GM19463 (cell line): Measurements from ENCODE around the gene METRN.
"Not testable (repeated sequence)": the region's sequence is repeated elsewhere in the genome, so short reads cannot be mapped to it uniquely, and the experiment has no call there.

ENCODE experiments used
- ATAC-seq: cut with Tn5 transposase; IDR thresholded peaks from one replicate; pipeline ENCODE4 v1.9.1; 2021; ENCODE audit warnings: mild to moderate bottlenecking, moderate library complexity; ENCODE audit not compliant: unreplicated experiment

Gene METRN

DNA sequence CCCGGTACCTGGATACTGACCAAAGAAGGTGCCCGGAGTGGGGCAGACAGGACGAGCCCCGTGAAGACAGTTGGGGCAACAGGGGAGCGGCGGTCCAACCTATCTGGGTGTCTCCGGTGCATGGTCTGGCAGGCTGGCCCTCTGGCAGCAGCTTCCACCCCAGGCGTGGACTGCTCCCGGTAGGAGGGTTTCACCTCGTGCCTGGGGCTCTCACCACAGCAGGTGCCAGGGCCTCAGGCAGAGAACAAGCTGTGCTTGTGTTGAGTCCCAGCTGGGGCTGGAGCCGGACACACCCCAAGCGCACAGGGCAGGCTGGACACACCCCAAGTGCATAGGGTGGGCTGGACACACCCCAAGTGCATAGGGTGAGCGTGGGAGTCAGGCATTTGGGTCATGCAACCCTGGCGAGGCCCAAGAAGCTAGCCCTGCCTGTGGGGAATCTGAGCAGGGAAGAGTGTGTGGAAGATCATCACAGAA is 7.8 kb upstream of the METRN start:
- no peak for ATAC-seq

- no peak for ATAC-seq
These were observed 6.9 kb upstream of the METRN start for GRCh38 chr16:708019-708418.

GRCh38 chr16:708959-709358 is 6.0 kb upstream of the METRN start:
- no peak for ATAC-seq

DNA sequence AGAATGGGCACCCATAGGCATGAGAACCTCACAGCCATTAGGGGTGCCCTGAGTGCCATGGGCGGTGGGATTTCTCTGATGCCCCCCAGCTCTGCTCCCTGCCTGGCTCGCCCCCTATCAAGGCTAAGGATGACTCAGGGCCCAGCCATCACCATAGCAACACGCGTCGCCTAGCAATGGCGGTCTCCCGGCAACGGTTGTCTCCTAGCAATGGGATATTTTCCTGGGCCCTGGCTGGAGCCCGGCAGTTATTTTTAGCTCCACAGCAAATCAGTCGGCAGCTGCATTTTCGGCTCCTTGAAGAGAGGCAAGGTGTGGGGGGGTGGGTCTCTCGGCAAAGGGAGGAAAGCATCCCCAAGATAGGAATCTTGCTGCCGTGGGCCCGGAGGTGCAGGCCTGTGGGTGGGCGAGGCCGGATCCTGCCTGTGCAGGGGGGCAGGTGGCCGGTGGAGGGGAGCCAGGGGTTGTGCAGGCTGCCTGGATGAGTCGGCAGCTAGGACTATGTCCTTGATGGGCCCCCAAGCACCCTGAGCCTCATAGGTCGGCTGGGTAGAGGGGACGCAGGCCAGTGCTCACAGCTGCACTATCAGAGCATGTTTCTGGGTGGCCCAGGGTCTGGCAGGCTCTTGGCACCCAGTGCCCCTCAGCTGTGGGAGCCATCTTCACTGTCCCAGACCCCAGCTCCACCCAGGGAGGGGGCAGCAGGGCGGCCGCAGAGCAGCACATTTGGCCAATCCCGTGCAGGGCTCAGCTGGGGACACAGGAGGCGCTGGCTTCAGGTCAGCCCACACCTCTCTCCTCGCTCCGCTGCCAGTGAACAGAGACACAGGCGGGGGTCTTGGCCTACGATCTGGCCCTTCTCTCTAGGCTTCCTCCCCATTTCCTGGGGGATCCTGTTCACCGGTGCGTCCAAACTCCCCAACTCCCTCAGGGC is 5.1 kb upstream of the METRN start:
- no peak for ATAC-seq

DNA sequence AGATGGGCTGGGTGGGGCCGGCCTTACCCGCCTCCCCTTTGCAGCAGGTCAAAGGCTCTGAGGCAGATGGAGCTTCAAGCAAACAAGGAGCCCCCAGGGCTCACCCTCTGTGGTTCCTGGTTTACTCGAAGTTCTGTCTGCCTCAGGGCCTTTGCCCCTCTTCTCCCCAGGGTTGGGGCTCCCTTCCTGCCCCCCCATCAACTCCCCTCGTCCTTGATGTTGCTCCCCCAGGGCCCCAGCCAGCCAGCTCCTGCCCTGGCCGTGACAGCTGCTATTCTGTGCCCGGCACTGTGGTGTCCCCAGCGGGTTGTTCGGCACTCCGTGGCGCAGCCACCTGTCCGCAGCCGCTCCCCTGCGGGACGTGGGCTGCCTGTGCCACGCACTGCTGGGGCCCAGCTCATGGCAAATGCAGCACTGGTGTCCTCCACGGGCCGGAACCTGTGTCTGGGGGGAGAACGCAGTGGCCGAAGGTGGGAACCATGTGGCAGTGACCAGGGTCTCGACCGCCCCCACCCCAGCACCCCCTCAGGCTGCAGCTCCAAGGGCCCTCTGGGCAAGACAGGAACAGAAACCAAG is 4.3 kb upstream of the METRN start:
- ATAC-seq = no peak

GRCh38 chr16:711084-711483 is 3.8 kb upstream of the METRN start:
- no peak for ATAC-seq

DNA sequence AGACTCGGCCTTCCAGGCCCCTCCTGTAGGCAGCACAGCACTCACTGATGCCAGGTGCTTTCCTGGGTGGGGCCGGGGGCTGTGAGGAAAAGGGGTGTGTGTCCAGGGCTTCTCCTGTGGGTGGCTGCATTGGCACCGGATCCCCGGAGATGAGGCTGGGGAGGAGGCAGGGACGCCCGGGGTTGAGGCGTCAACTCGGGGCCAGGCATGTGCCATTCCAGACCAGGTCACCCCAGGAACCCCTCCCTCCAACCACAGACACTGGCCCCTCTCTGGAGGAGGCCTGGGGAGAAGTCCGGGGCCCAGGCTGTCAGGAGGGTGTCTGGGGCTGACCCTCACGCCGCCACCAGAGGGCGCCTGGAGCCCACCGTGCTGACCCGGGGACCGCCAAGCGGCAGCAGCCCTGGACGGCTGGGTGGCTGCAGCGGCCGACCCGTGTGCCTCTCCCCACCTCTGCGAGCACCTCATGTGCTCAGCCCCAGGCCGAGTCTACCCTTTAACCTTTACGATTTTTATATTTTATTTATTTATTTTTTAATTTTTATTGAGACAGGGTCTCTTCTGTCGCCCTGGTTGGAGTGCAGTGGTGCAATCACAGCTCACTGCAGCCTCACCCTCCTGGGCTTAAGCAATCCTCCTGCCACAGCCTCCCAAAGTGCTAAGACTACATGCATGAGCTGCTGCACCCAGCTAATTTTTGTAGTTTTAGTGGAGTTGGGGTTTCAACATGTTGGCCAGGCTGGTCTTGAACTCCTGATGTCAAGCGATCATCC is 3.2 kb upstream of the METRN start:
- no peak for ATAC-seq

DNA sequence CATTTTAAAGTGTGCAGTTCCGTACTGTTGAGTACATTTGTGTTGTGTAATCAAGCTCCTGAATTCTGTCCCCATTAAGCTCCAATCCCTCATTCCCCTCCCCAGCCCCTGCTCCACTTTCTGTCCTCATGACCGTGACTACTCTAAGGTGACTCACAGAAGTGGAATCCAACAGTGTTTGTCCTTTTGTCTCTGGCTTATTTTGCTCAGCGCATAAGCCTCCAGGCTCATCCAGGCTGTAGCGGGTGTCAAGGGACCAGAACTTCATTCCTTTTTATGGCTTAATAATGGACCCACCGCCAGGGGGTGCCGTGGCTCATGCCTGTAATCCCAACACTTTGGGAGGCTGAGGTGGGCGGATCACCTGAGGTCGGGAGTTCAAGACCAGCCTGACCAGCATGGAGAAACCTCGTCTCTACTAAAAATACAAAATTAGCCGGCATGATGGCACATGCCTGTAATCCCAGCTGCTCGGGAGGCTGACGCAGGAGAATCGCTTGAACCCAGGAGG is 2.1 kb upstream of the METRN start:
- not testable (repeated sequence) for ATAC-seq

GRCh38 chr16:714079-714478 is 839 bp upstream of the METRN start:
- no peak for ATAC-seq

GRCh38 chr16:715477-716199 is 720 bp downstream of the METRN start:
- ATAC-seq = no peak

- no peak for ATAC-seq
These were observed 1.3 kb downstream of the METRN start for GRCh38 chr16:716200-716568.

- no peak for ATAC-seq
These were observed 1.9 kb downstream of the METRN start for GRCh38 chr16:716768-717325.

DNA sequence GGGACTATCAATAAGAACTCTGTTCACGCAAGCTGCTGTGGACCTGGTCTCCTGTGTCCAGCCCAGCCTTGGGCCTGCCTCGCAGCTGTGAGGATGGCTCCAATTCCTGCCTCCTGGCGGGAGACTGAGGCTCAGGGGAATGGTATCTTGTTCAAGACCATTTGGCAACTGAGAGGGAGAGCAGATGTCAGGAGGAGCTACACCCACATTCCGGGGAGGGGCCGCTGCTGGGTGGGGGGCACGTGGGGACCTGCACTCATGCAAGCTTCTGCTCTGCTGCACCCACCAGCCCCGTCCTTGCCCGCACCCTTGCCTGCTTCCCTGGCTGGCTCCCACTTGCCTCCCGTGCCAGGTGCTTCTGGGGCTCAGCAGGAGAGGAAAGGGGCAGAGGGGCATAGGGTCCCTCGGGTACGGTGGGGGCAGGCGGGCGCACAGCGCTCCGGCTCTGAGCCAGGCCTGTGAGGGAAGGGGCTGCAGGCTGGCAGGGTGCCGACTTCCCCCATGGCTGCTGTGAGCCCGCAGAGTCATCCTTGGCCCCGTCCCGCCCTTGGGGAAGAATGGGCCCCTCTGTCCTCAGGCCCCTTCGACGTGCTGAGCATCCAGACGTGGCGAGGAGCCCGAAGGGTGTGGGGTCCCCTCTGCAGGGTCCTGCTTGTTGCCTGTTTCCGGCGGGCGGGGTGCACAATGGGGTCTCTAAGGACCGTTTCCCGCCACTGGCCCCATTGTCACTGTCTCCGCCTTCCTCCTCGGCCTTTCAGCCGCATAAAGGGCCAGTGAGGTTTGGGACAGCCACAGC is 2.7 kb downstream of the METRN start:
- no peak for ATAC-seq

- ATAC-seq = no peak
These were observed 3.5 kb downstream of the METRN start for GRCh38 chr16:718389-718788.

GRCh38 chr16:718922-719321 is 4.0 kb downstream of the METRN start:
- ATAC-seq = no peak

GRCh38 chr16:719815-720446 is 5.0 kb downstream of the METRN start:
- no peak for ATAC-seq

GRCh38 chr16:720447-720989 is 5.6 kb downstream of the METRN start:
- ATAC-seq = peak; percentile 22

GRCh38 chr16:720990-721764 is 6.3 kb downstream of the METRN start, which contains the start of gene ANTKMT:
TSS of gene ANTKMT (plus strand) at chr16:721146. CDS start at chr16:721275, 129 bp downstream.
- ATAC-seq = peak; percentile 78
